ENCODE results near the gene ZNF610. TPM values are rescaled to one million over a fixed set of nuclear protein-coding genes. Genes with fewer than 3 reads are reported as not detected.
A peak's percentile ranks its signal among the peaks of the same experiment; 100 is the strongest.

Gene ZNF610
- total and polyA plus RNA-seq, 4 donors = 0.96 to 9.4 (median 1.4) TPM

- Histone ChIP-seq H3K9me3 (ENCODE audit: control insufficient read depth in 4 of 4, insufficient read depth in 3 of 4, low read length in 3 of 4) (peaks cover 17 to 44% (median 36%) of the 10 kb centered on the region in 4 donors), H3K4me1 (ENCODE audit: control insufficient read depth in 5 of 5, insufficient read depth in 5 of 5, low read length in 5 of 5) (no peaks in the 10 kb centered on the region), H3K4me3 (no peak overlapping the region), H3K27ac (ENCODE audit: low read depth in 1 of 2, low read length in 1 of 2) (no peak overlapping the region), H3K27me3 (ENCODE audit: control insufficient read depth in 3 of 3, insufficient read depth in 3 of 3, low read length in 2 of 3) (no peaks in the 10 kb centered on the region), H3K36me3 (ENCODE audit: control insufficient read depth in 4 of 4, insufficient read depth in 4 of 4, low read length in 4 of 4) (peaks cover 22 to 71% (median 56%) of the 10 kb centered on the region in 4 donors), H3K9ac (ENCODE audit: insufficient read depth in 1 of 2, low read length in 2 of 2) (no peak overlapping the region)
- WGBS, 2 donors = 96 to 97% methylated on average over 10 of the region's 10 CpGs
- DNase-seq (peak; percentile 11 to 42 (median 18)), ATAC-seq (ENCODE audit: insufficient read depth, low FRiP score) (no peak)
- TF ChIP-seq CTCF (IDR thresholded peaks at IDR 0.05; ENCODE audit: control extremely low read depth, extremely low read depth) = no peak
Measured at GRCh38 chr19:52307275-52307674, 28.8 kb upstream of the ZNF610 start.

- H3K4me3 ChIP-seq = no peak overlapping the region
- ATAC-seq (ENCODE audit: insufficient read depth, low FRiP score) = no peak
- H3K27me3 ChIP-seq (ENCODE audit: control insufficient read depth in 3 of 3, insufficient read depth in 3 of 3, low read length in 2 of 3) = no peaks in the 10 kb centered on the region
- no peak for DNase-seq
- no peak overlapping the region for H3K9ac ChIP-seq (ENCODE audit: insufficient read depth in 1 of 2, low read length in 2 of 2)
- no peak overlapping the region for H3K27ac ChIP-seq (ENCODE audit: low read depth in 1 of 2, low read length in 1 of 2)
- 98% methylated on average over 6 of the region's 6 CpGs for WGBS, 2 donors
- peaks cover 27 to 67% (median 42%) of the 10 kb centered on the region in 4 donors for H3K9me3 ChIP-seq (ENCODE audit: control insufficient read depth in 4 of 4, insufficient read depth in 3 of 4, low read length in 3 of 4)
- peaks cover 19 to 62% (median 52%) of the 10 kb centered on the region in 4 donors for H3K36me3 ChIP-seq (ENCODE audit: control insufficient read depth in 4 of 4, insufficient read depth in 4 of 4, low read length in 4 of 4)
- H3K4me1 ChIP-seq (ENCODE audit: control insufficient read depth in 5 of 5, insufficient read depth in 5 of 5, low read length in 5 of 5) = no peaks in the 10 kb centered on the region
- no peak for TF ChIP-seq CTCF (IDR thresholded peaks at IDR 0.05; ENCODE audit: control extremely low read depth, extremely low read depth)
Measured at GRCh38 chr19:52322429-52322828, 13.6 kb upstream of the ZNF610 start.

- Histone ChIP-seq H3K4me3 (no peak overlapping the region), H3K9ac (ENCODE audit: insufficient read depth in 1 of 2, low read length in 2 of 2) (no peak overlapping the region), H3K36me3 (ENCODE audit: control insufficient read depth in 4 of 4, insufficient read depth in 4 of 4, low read length in 4 of 4) (no peaks in the 10 kb centered on the region), H3K4me1 (ENCODE audit: control insufficient read depth in 5 of 5, insufficient read depth in 5 of 5, low read length in 5 of 5) (peaks cover 0 to under 1% (median 0%) of the 10 kb centered on the region in 5 donors), H3K27ac (ENCODE audit: low read depth in 1 of 2, low read length in 1 of 2) (no peak overlapping the region), H3K27me3 (ENCODE audit: control insufficient read depth in 3 of 3, insufficient read depth in 3 of 3, low read length in 2 of 3) (no peaks in the 10 kb centered on the region), H3K9me3 (ENCODE audit: control insufficient read depth in 4 of 4, insufficient read depth in 3 of 4, low read length in 3 of 4) (peaks cover 0 to 48% (median 24%) of the 10 kb centered on the region in 4 donors)
- peak in 1 of 3 donors; percentile 16 for DNase-seq
- 83 to 88% methylated on average over 10 of the region's 10 CpGs for WGBS, 2 donors
- TF ChIP-seq CTCF (IDR thresholded peaks at IDR 0.05; ENCODE audit: control extremely low read depth, extremely low read depth) = no peak
- no peak for ATAC-seq (ENCODE audit: insufficient read depth, low FRiP score)
Measured at GRCh38 chr19:52331757-52332156, 4.3 kb upstream of the ZNF610 start.

- WGBS, 2 donors = 52 to 53% methylated on average over 9 of the region's 9 CpGs
- peak overlapping the region; percentile 79 to 92 for H3K27ac ChIP-seq (ENCODE audit: low read depth in 1 of 2, low read length in 1 of 2)
- peaks cover 0 to 36% (median 19%) of the 10 kb centered on the region in 4 donors for H3K9me3 ChIP-seq (ENCODE audit: control insufficient read depth in 4 of 4, insufficient read depth in 3 of 4, low read length in 3 of 4)
- ATAC-seq (ENCODE audit: insufficient read depth, low FRiP score) (no peak), DNase-seq (no peak)
- TF ChIP-seq CTCF (IDR thresholded peaks at IDR 0.05; ENCODE audit: control extremely low read depth, extremely low read depth) = no peak
- peak overlapping the region in 1 of 2 donors; percentile 28 for H3K9ac ChIP-seq (ENCODE audit: insufficient read depth in 1 of 2, low read length in 2 of 2)
- peaks cover 0 to 9% (median 2%) of the 10 kb centered on the region in 5 donors for H3K4me1 ChIP-seq (ENCODE audit: control insufficient read depth in 5 of 5, insufficient read depth in 5 of 5, low read length in 5 of 5)
- H3K27me3 ChIP-seq (ENCODE audit: control insufficient read depth in 3 of 3, insufficient read depth in 3 of 3, low read length in 2 of 3) = no peaks in the 10 kb centered on the region
- H3K36me3 ChIP-seq (ENCODE audit: control insufficient read depth in 4 of 4, insufficient read depth in 4 of 4, low read length in 4 of 4) = peaks cover 0 to 2% (median 0%) of the 10 kb centered on the region in 4 donors
- H3K4me3 ChIP-seq = peak overlapping the region; percentile 73
Measured at GRCh38 chr19:52335768-52336116, 301 bp upstream of the ZNF610 start.

All from lung (tissue), 12 donors.